K562 (cell line): Measurements from ENCODE around the gene LAMA5. TPM values are rescaled to one million over a fixed set of nuclear protein-coding genes. Genes with fewer than 3 reads are reported as not detected.
A peak's percentile ranks its signal among the peaks of the same experiment; 100 is the strongest.

ENCODE experiments used
- ATAC-seq: fragments of 200-7000 bp; cut with Tn5 transposase; 3 replicates; pipeline ENCODE4 v1.9.1; 2020; ENCODE audit warnings: moderate library complexity
- BruUV-seq: library from RNA; stranded (reverse); fragments of 400-500 nt; replicated peaks from 2 replicates; lab custom pipeline; 2021; lab: Mats Ljungman, UMichigan
- CTCF ChIA-PET: fragments of 300-600 bp; formaldehyde crosslinking; extraction: SDS; loops from one replicate; lab custom pipeline; 2021; ENCODE audit warnings: low intra/inter-chr PET ratio; lab: Yijun Ruan, JAX
- POLR2A ChIA-PET: fragments of 300-600, 350-650 bp; sonication (Branson Sonifier 250); formaldehyde crosslinking; extraction: SDS; loops from one replicate; lab custom pipeline; 2021; ENCODE audit warnings: antibody characterized with exemption, inconsistent platforms; lab: Yijun Ruan, JAX
- DNase-seq, 4 experiments: peaks; one replicate each; pipeline versions ENCODE4 v3.0.0 to v3.0.0-alpha.2; 2011 to 2018; ENCODE audit warnings: low spot score in 3 of 4, mixed read lengths in 3 of 4; ENCODE audit errors: extremely low read depth in 1 of 4
- FAIRE-seq: peaks from 2 replicates; lab custom pipeline; 2011; peaks lifted over from hg19 to GRCh38; lab: Jason Lieb, UNC
- H2AFZ ChIP-seq: 2 replicates; pipeline ENCODE4 v1.6.0; 2011; ENCODE audit warnings: low read depth, low read length, control low read depth, inconsistent platforms
- H3K27ac ChIP-seq: fragments of 200-600 bp; 3 replicates; pipeline ENCODE4 v1.8.0; 2011; ENCODE audit warnings: low read depth, mild to moderate bottlenecking, control low read depth, inconsistent platforms, low read length, moderate library complexity, mixed read lengths; ENCODE audit errors: extremely low read depth
- H3K27me3 ChIP-seq, 2 experiments: fragments of 300-600 bp in 1 of 2; 2 replicates in 1 of 2; 3 replicates in 1 of 2; pipeline versions ENCODE4 v1.6.0 to v1.8.0; 2011; ENCODE audit warnings: inconsistent platforms in 2 of 2, low read length in 2 of 2, mild to moderate bottlenecking in 1 of 2, mixed read lengths in 1 of 2, moderate library complexity in 1 of 2; ENCODE audit not compliant: control insufficient read depth in 2 of 2, insufficient read depth in 2 of 2
- H3K36me3 ChIP-seq: fragments of 300-600 bp; 3 replicates; pipeline ENCODE4 v1.8.0; 2011; ENCODE audit warnings: mild to moderate bottlenecking, low read length, inconsistent platforms; ENCODE audit not compliant: control insufficient read depth, insufficient read depth
- H3K4me1 ChIP-seq, 2 experiments: fragments of 200-600 bp in 1 of 2; replicated peaks in 1 of 2; 2 replicates in 1 of 2; 3 replicates in 1 of 2; pipeline versions ENCODE4 v1.5.1 to v1.8.0; 2011; ENCODE audit warnings: inconsistent platforms in 2 of 2, low read length in 2 of 2, mild to moderate bottlenecking in 1 of 2, mixed read lengths in 1 of 2, moderate library complexity in 1 of 2; ENCODE audit not compliant: control insufficient read depth in 2 of 2, insufficient read depth in 2 of 2
- H3K4me2 ChIP-seq: 2 replicates; pipeline ENCODE4 v1.6.1; 2011; ENCODE audit warnings: low read length, control low read depth, inconsistent platforms, mixed read lengths; ENCODE audit not compliant: insufficient read depth
- H3K4me3 ChIP-seq: fragments of 200-600 bp; sonication (generic), shearing (Covaris generic); 2 replicates; pipeline ENCODE4 v1.5.1; 2016; ENCODE audit warnings: control low read depth, inconsistent platforms
- H3K79me2 ChIP-seq: fragments of 200-600 bp; 3 replicates; pipeline ENCODE4 v1.8.0; 2011; ENCODE audit warnings: low read length, inconsistent platforms; ENCODE audit not compliant: control insufficient read depth, insufficient read depth
- H3K9ac ChIP-seq, 2 experiments: 2 replicates each; pipeline versions ENCODE4 v1.6.0 to v1.6.1; 2011; ENCODE audit warnings: low read depth in 2 of 2, low read length in 2 of 2, control low read depth in 1 of 2, inconsistent platforms in 1 of 2, mild to moderate bottlenecking in 1 of 2, mixed read lengths in 1 of 2; ENCODE audit not compliant: insufficient read depth in 1 of 2
- H3K9me1 ChIP-seq: one replicate; pipeline ENCODE4 v1.6.0; 2011; ENCODE audit warnings: inconsistent platforms, mild to moderate bottlenecking, low read length, moderate library complexity; ENCODE audit not compliant: control insufficient read depth, insufficient read depth
- H3K9me3 ChIP-seq: replicated peaks from 2 replicates; pipeline ENCODE4 v1.5.1; 2011; ENCODE audit warnings: low read depth, low read length, inconsistent platforms; ENCODE audit not compliant: control insufficient read depth, insufficient read depth
- H4K20me1 ChIP-seq: replicated peaks from 2 replicates; pipeline ENCODE4 v1.6.1; 2011; ENCODE audit warnings: low read length, inconsistent platforms, mixed read lengths; ENCODE audit not compliant: control insufficient read depth, insufficient read depth
- CBFB ChIP-seq: sonication (generic); formaldehyde crosslinking; IDR thresholded peaks from 2 replicates; pipeline ENCODE4 v1.4.0; 2020; ENCODE audit warnings: mild to moderate bottlenecking, missing genetic modification reagents
- U2AF2 ChIP-seq: fragments of 200-400 bp; formaldehyde crosslinking; optimal IDR thresholded peaks from 2 replicates; pipeline ENCODE3; 2017; ENCODE audit warnings: low read depth, mild to moderate bottlenecking, low read length
- USF1 ChIP-seq: sonication (generic); formaldehyde crosslinking; IDR thresholded peaks from 2 replicates; pipeline ENCODE4 v1.9.0; 2022; ENCODE audit warnings: mild to moderate bottlenecking, missing genetic modification reagents
- ZBTB33 ChIP-seq: sonication (generic); formaldehyde crosslinking; IDR thresholded peaks from 2 replicates; pipeline ENCODE4 v1.8.1; 2023; ENCODE audit warnings: mild to moderate bottlenecking, missing genetic modification reagents
- WGBS: fragments of 100-300 bp; shearing (Covaris generic); methylation state at CpG from one replicate; pipeline ENCODE4 v1.1.6; 2016; ENCODE audit warnings: low coverage, mixed read lengths; ENCODE audit not compliant: insufficient coverage; ENCODE audit errors: missing lambda C conversion rate; 5-methylcytosine and 5-hydroxymethylcytosine counted together
- in situ Hi-C: fragments of 300-500 bp; cut with MboI; formaldehyde crosslinking; loops from 4 replicates; pipeline ENCODE4 v1.15.0; 2018; ENCODE audit warnings: inconsistent platforms, mixed read lengths
- intact Hi-C: fragments of 100-400 bp; cut with micrococcal nuclease; formaldehyde crosslinking; loops from 2 replicates; pipeline ENCODE4 v1.14.2; 2022
- polyA plus RNA-seq, 8 experiments: library from polyadenylated mRNA; depleted of rRNA in 4 of 8; stranded (reverse) in 5 of 8; unstranded in 3 of 8; fragments of >200 nt; fragmentation: Nextera tagmentation in 2 of 8; fragmentation: Illumina TruSeq in 1 of 8; extraction: Ambion mirVana in 2 of 8; extraction: Trizol in 1 of 8; gene quantifications; 2 replicates each; pipeline versions ENCODE4 v1.2.1 to v1.2.3, GENCODE V29; 2011 to 2014; ENCODE audit warnings: inconsistent platforms in 1 of 8, missing spikeins in 1 of 8
- total RNA-seq, 7 experiments: library from RNA; depleted of rRNA in 6 of 7; stranded (reverse); fragments of >200 nt in 6 of 7; fragmentation: Illumina TruSeq in 2 of 7; extraction: Trizol in 2 of 7; gene quantifications; 2 replicates each; pipeline versions ENCODE4 v1.2.1 to v1.2.3, GENCODE V29; 2011 to 2021; ENCODE audit warnings: low replicate concordance in 1 of 7

Gene LAMA5
- total and polyA plus RNA-seq, 9 of the 15 experiments (the other 6 are each of a cell fraction or from before 2014, with no cell fraction given) = 0.31 to 101 (median 7.8) TPM

DNA sequence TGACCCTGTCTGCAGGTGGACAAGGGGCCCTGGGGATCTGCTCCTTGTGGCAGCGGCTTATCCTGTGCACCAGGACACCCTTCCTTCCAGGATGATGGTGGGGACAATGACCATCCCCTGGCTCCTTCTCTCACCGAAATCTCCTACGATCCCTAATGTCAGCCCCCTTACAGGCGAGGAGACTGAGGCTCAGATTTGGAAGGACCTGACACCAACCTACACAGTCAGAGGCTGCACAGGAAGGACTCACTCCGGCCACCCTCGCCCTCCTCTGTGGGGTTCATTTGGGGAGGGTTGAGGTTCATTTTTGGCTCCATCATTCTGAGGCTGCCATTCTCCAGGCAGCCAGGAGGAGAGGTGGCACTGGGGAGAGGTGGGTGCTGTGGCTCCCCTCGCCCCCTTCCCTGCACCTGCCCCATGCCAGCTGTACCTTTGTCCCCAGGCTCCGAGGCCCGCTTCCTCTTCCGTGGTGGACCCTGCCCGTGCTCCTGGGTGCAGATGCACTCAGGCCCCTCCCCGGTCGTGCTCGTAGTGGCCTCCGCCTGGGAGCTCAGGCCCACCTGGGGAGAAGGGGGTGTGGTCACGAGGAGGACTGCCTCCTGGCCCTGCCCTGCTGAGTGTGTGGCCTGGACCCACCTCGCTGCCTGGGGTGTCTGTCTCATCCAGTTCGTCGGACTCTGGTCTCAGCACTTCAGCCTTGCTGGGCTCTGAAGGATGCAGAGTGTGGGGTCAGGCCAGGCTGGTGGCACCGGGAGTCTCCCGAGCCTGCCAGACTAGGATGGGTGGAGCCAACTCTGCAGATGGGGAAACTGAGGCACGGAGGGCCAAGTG, 45.3 kb upstream of the LAMA5 start:
- peaks cover 10 to 26% of the 10 kb centered on the region in 2 experiments; a peak in 4 of 5 replicates for H3K27me3 ChIP-seq
- no peaks in the 10 kb centered on the region for H3K36me3 ChIP-seq
- H3K4me3 ChIP-seq = no peak overlapping the region
- no peak overlapping the region for H3K27ac ChIP-seq
- 0 out of 2 replicates have a peak, but pooled peaks cover 6% of the 10 kb centered on the region for H4K20me1 ChIP-seq
- no peak overlapping the region for H3K4me2 ChIP-seq
- H2AFZ ChIP-seq = no peak overlapping the region
- FAIRE-seq = no peak
- BruUV-seq = no TSS peak
- no peaks in the 10 kb centered on the region for H3K9me3 ChIP-seq
- no peaks in the 10 kb centered on the region for H3K79me2 ChIP-seq
- 0 out of 4 replicates have a peak overlapping the region, but pooled peaks of 1 of the 2 experiments have one; percentile 0 for H3K9ac ChIP-seq
- peaks cover 7% of the 10 kb centered on the region for H3K9me1 ChIP-seq
- 20% methylated on average over 18 of the region's 22 CpGs for whole genome bisulfite sequencing
- ChIA-PET POLR2A (interaction anchor here (0.6 to 2.0 kb wide), 4 partner anchors 22 to 387 kb away, joined by 3 to 5 read pairs (median 4); no protein-coding TSS in a partner anchor), CTCF (interaction anchor here (1.3 kb wide), 1 partner anchor 84 kb away, joined by 4 read pairs; no protein-coding TSS in a partner anchor)
- DNase-seq = peak; percentile 48 to 70 (median 60)
- TF ChIP-seq U2AF2 (no peak), USF1 (CRISPR knock-in tag) (peak; percentile 70), ZBTB33 (CRISPR knock-in tag) (peak; percentile 79), CBFB (CRISPR knock-in tag) (0 out of 2 replicates have a peak, but pooled peaks have one; percentile 26)
- in situ Hi-C loops (loop anchor here (10.0 kb wide), 1 partner anchor 202 kb away; no protein-coding TSS in a partner anchor), intact Hi-C loops (no loop called here)
- H3K4me1 ChIP-seq = peaks cover 14 to 90% of the 10 kb centered on the region in 2 experiments
- peak; percentile 63 for ATAC-seq
